ENCODE results near the gene NR1D1.

The NR1D1 gene

DNA sequence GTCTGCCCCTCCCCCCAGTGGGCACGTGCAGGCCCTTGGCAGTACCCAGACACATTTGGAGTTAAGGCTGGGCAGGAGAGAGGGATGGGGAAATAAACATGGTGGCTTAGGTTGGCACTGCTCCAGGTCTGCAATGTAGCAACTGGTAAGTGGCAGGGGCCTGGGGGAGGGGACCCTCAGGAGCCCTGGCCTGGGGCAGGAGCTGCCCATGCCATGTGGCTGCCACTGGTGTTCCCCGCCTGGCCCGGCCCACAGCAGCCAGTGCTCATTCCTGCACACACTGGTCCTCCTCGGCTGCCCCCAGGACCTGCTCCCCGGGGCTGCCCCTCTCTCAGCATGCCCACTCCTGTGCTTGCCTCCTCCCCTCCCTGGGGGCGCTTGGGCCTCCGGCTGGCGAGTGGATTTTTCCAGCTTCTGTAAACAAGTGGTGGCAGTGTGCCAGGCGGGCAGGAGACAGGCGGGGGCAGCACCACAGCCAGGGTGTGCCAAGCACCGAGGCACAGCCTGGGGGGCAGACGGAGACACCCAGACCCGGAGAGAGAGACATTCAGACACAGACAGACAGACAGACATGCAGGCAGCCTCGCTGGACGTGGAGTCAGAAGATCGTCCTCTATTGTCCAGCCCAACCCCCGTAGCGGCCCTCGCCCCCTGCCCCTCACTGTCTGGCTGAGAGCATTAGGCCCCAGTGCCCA, 28.2 kb downstream of the NR1D1 start:
- DNase-seq (no peak), ATAC-seq (replicated peaks) (no peak)
- H3K4me1 Mint-ChIP-seq (ENCODE audit: low read depth in 2 of 2): peaks cover 73 to 74% of the 10 kb centered on the region in 2 donors
- no peak overlapping the region for H3K4me3 Mint-ChIP-seq
- H3K27me3 Mint-ChIP-seq: no peaks in the 10 kb centered on the region
- H3K9me3 Mint-ChIP-seq: no peaks in the 10 kb centered on the region
- H3K36me3 Mint-ChIP-seq (ENCODE audit: insufficient read depth): peaks cover 24% of the 10 kb centered on the region
- H3K27ac Mint-ChIP-seq: peak overlapping the region; percentile 85 to 92

DNA sequence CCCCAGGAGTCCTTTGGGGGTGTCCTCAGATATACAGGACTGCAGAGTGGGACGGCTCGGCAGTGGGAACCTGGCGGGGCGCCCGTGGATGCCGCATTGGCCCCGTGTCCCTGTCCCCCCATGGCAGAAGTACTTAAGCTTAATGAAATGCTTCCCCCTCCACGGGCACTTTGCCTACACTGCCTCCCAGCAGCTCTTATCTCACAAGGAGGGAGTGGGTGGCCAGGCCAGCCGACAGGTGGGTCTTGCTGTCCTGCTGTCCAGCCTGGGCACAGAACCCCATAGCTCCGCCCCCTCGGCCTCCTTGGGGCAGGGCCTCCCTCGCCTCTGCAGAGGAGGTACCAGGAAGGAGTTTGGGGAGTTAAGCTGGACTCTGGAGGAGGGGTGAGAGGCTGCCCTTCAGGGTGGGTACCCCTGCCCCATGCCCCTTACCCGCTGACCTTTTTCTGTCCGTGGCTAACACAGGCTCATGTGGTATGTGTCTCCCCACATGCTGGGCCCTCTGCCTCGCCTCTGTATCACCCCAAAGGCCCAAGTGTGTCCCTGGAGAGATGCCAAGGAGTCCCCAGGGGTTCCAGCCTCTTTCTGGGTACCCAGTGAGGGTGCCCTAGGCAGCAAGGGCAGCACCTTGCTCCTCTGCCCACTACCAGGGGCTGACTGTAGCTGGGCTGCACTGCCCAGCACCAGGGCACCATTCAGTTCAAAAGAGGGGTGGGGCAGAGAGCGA, 28.9 kb downstream of the NR1D1 start:
- ATAC-seq (replicated peaks) (no peak), DNase-seq (no peak)
- peaks cover 20% of the 10 kb centered on the region for H3K36me3 Mint-ChIP-seq (ENCODE audit: insufficient read depth)
- H3K27ac Mint-ChIP-seq: peak overlapping the region; percentile 92 to 94
- no peaks in the 10 kb centered on the region for H3K27me3 Mint-ChIP-seq
- peak overlapping the region; percentile 88 to 91 for H3K4me3 Mint-ChIP-seq
- H3K9me3 Mint-ChIP-seq: no peaks in the 10 kb centered on the region
- peaks cover 75 to 78% of the 10 kb centered on the region in 2 donors for H3K4me1 Mint-ChIP-seq (ENCODE audit: low read depth in 2 of 2)

- ATAC-seq (replicated peaks) (peak; percentile 9), DNase-seq (no peak)
- Mint-ChIP-seq H3K36me3 (ENCODE audit: insufficient read depth) (peaks cover 19% of the 10 kb centered on the region), H3K27ac (peak overlapping the region; percentile 92 to 94), H3K4me3 (peak overlapping the region; percentile 88 to 91), H3K27me3 (no peaks in the 10 kb centered on the region), H3K9me3 (no peaks in the 10 kb centered on the region), H3K4me1 (ENCODE audit: low read depth in 2 of 2) (peaks cover 73 to 78% of the 10 kb centered on the region in 2 donors)
These were observed 29.6 kb downstream of the NR1D1 start for GRCh38 chr17:40070709-40071312.

DNA sequence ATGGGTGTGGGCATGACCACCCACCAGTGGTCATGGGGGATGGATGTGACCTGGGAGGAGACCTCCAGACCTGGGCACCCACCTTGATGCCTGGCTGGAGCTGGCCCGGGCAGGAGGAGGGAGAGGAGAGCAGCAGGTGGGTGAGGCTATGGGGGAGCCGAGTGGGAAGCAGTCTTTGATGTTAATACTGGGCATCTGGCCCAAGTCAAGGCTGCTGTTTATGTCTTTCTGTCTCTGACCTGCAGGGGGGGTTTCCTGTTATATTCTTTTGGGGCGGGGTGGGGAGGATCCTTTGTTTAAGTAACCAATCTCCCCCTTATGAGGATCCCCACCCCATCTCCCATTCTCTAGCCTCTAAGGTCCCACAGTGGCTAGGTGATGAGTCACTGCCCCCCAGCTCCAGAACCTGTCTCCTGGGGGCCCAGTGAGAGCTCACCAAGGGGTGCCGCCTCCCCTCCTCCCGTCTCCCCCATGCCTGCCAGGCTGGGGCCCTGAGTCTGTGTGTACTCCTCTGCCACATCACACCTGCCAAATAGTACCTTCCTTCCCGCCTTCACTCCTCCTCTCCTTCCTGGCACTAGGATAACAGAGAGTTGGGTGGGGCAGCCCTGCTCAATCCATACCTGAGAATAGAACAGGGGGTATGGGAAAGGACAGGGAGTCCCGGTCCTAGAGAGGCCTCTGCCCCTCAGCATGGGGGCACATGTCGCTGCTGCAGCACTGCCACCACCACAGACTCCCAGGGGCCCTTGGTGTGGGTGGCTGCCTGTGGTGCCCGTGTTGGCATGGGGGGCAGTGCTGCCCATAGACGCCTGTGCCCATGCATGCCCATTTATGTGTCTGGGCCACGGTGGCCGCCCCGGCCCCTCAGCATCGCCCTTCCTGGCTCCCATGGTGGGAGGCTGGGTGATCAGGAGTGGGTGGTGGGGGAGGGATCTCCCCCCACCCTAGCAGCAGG, 30.4 kb downstream of the NR1D1 start:
- no peaks in the 10 kb centered on the region for H3K9me3 Mint-ChIP-seq
- H3K4me3 Mint-ChIP-seq: peak overlapping the region; percentile 88 to 91
- H3K27me3 Mint-ChIP-seq: no peaks in the 10 kb centered on the region
- ATAC-seq (replicated peaks) (peak; percentile 64), DNase-seq (peak; percentile 36 to 54 (median 47))
- peaks cover 16% of the 10 kb centered on the region for H3K36me3 Mint-ChIP-seq (ENCODE audit: insufficient read depth)
- peak overlapping the region; percentile 92 to 94 for H3K27ac Mint-ChIP-seq
- H3K4me1 Mint-ChIP-seq (ENCODE audit: low read depth in 2 of 2): peaks cover 72 to 78% of the 10 kb centered on the region in 2 donors

GRCh38 chr17:40068917-40069750, 31.3 kb downstream of the NR1D1 start:
- Mint-ChIP-seq H3K4me3 (peak overlapping the region; percentile 88 to 91), H3K27ac (peak overlapping the region; percentile 92 to 94), H3K36me3 (ENCODE audit: insufficient read depth) (peaks cover 16% of the 10 kb centered on the region), H3K9me3 (no peaks in the 10 kb centered on the region), H3K27me3 (no peaks in the 10 kb centered on the region), H3K4me1 (ENCODE audit: low read depth in 2 of 2) (peaks cover 74 to 81% of the 10 kb centered on the region in 2 donors)
- ATAC-seq (replicated peaks): peak; percentile 62
- peak; percentile 61 to 70 (median 62) for DNase-seq

DNA sequence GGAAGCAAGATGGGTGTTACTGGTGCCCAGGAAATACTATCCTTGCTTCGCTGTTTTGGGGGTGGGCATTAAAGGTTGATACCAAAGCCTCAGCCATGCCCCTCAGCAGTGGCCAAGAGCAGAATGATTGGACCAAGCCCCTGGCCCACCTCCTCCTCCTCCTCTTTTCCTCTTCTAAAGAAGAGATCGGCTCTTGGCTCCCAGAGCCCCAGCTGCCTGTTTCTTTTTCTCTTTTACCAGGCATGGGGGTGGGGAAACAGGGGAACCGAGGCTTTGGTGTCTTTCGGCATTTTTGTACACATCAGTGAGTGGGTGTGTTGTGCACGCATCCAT, 31.8 kb downstream of the NR1D1 start:
- H3K36me3 Mint-ChIP-seq (ENCODE audit: insufficient read depth): peaks cover 16% of the 10 kb centered on the region
- H3K27me3 Mint-ChIP-seq: no peaks in the 10 kb centered on the region
- no peak for DNase-seq
- peaks cover 75 to 83% of the 10 kb centered on the region in 2 donors for H3K4me1 Mint-ChIP-seq (ENCODE audit: low read depth in 2 of 2)
- ATAC-seq (replicated peaks): no peak
- H3K4me3 Mint-ChIP-seq: peak overlapping the region; percentile 88 to 91
- H3K9me3 Mint-ChIP-seq: no peaks in the 10 kb centered on the region
- peak overlapping the region; percentile 92 to 94 for H3K27ac Mint-ChIP-seq

- Mint-ChIP-seq H3K4me3 (peak overlapping the region; percentile 88 to 91), H3K36me3 (ENCODE audit: insufficient read depth) (peaks cover 19% of the 10 kb centered on the region), H3K4me1 (ENCODE audit: low read depth in 2 of 2) (peaks cover 75 to 83% of the 10 kb centered on the region in 2 donors), H3K27ac (peak overlapping the region; percentile 92 to 94), H3K27me3 (no peaks in the 10 kb centered on the region), H3K9me3 (no peaks in the 10 kb centered on the region)
- ATAC-seq (replicated peaks) (no peak), DNase-seq (no peak)
These were observed 32.2 kb downstream of the NR1D1 start for GRCh38 chr17:40068129-40068581.

- peak overlapping the region; percentile 88 to 91 for H3K4me3 Mint-ChIP-seq
- H3K27ac Mint-ChIP-seq: peak overlapping the region; percentile 92 to 94
- peaks cover 19% of the 10 kb centered on the region for H3K36me3 Mint-ChIP-seq (ENCODE audit: insufficient read depth)
- no peak for ATAC-seq (replicated peaks)
- no peaks in the 10 kb centered on the region for H3K9me3 Mint-ChIP-seq
- peaks cover 71 to 78% of the 10 kb centered on the region in 2 donors for H3K4me1 Mint-ChIP-seq (ENCODE audit: low read depth in 2 of 2)
- H3K27me3 Mint-ChIP-seq: no peaks in the 10 kb centered on the region
- no peak for DNase-seq
These were observed 32.7 kb downstream of the NR1D1 start for GRCh38 chr17:40067710-40068109.

GRCh38 chr17:40065769-40066510, 34.4 kb downstream of the NR1D1 start:
- Mint-ChIP-seq H3K9me3 (no peaks in the 10 kb centered on the region), H3K27ac (peak overlapping the region; percentile 42 to 94), H3K36me3 (ENCODE audit: insufficient read depth) (peaks cover 19% of the 10 kb centered on the region), H3K4me3 (peak overlapping the region; percentile 89 to 92), H3K4me1 (ENCODE audit: low read depth in 2 of 2) (peaks cover 72 to 74% of the 10 kb centered on the region in 2 donors), H3K27me3 (no peaks in the 10 kb centered on the region)
- ATAC-seq (replicated peaks) (no peak), DNase-seq (no peak)

DNA sequence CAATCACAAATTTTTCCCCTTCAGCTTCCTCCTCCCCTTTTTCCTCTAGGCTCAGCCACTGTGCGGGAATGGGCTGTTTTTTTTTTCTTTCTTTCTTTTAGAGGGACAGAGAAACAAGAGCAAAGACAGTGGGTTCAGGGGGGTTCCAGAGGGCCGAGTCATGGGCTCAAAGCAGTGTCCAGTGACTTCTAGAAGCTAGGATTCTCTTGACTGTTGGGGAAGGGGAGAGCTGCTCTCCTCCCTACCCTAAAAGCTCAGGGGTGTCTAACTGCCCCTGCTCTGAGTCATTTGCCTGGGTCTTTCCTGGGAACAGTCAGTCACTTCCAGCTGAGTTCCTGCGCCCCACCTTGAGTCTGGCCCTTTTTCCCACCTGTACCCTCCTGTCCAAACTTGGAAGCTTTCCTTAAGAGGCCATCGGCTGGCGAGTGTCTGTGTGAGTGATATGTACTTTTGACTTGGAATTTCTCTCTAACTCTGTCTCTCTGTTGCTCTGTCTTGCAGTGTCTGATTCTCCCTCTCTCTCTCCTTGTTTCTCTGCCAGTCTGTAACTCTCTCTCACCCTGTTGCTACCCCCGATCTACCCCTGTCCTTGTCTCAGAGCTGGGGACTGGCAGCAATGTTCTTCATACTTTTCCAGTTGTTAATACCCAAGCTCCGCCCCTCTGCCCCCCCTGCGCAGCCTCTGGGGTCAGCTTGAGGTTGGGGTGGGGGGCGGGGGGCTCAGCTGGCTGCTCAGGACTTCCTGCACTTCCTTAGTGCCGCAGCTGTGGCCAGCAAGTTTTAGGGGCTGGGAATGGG, 35.2 kb downstream of the NR1D1 start:
- Mint-ChIP-seq H3K27me3 (no peaks in the 10 kb centered on the region), H3K36me3 (ENCODE audit: insufficient read depth) (peaks cover 19% of the 10 kb centered on the region), H3K9me3 (no peaks in the 10 kb centered on the region), H3K4me1 (ENCODE audit: low read depth in 2 of 2) (peaks cover 64 to 68% of the 10 kb centered on the region in 2 donors), H3K27ac (peak overlapping the region; percentile 42 to 94), H3K4me3 (peak overlapping the region; percentile 89 to 92)
- no peak for DNase-seq
- ATAC-seq (replicated peaks): no peak

DNA sequence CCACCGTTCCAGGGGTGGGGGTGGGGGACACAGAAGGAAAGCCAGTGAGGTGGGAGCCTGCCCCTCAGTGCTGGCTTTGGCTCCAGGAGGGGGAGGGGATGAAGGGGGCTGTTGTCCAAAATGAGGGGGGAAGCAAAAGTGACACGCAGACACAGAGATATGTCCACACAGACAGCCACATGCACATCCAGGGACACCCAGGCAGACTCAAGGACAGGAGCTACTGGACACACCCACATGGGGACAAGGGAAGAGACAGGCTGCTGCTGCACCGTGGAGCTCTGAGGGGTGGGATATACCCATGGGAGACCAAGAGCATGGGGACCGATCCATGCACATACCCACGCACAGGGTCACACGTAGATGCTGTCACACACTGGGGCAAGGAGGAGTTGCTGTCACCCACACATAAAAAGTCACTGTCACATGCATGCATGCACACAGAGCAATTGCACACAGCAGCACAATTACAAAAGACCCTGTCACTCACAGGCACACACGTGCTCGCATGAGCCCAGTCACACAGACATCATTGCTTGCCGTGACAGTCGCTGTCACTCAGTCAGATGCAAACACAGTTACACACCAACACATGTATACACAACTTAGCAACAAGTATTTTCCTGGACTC, 36.4 kb downstream of the NR1D1 start:
- H3K27ac Mint-ChIP-seq: peak overlapping the region; percentile 29 to 94

More for the DNA sequence above, 36.4 kb downstream of the NR1D1 start:
- no peak for ATAC-seq (replicated peaks)
- Mint-ChIP-seq H3K9me3 (no peaks in the 10 kb centered on the region), H3K27me3 (no peaks in the 10 kb centered on the region), H3K4me3 (peak overlapping the region; percentile 89 to 92), H3K36me3 (ENCODE audit: insufficient read depth) (peaks cover 12% of the 10 kb centered on the region), H3K4me1 (ENCODE audit: low read depth in 2 of 2) (peaks cover 53 to 56% of the 10 kb centered on the region in 2 donors)
- DNase-seq: no peak

All from effector memory CD8-positive, alpha-beta T cell (primary cell).